Gastroesophageal sphincter (tissue), 4 donors: Measurements from ENCODE around the gene ATP2B2. TPM values are rescaled to one million over a fixed set of nuclear protein-coding genes. Genes with fewer than 3 reads are reported as not detected.

ENCODE experiments used
- ATAC-seq: fragments of 150-250 bp; one replicate; pipeline ENCODE4 v1.9.1; 2016; ENCODE audit warnings: mild to moderate bottlenecking, moderate library complexity
- H3K27ac ChIP-seq, 4 donors: fragments of 200-600 bp; sonication (generic) in 3 of 4; 1 replicate in 3 of 4; 2 replicates in 1 of 4; pipeline ENCODE4 v1.5.1; 2016 to 2019
- H3K27me3 ChIP-seq: fragments of 200-600 bp; sonication (generic); one replicate; pipeline ENCODE4 v1.5.1; 2019
- H3K36me3 ChIP-seq, 2 donors: fragments of 200-600 bp; sonication (generic); one replicate each; pipeline ENCODE4 v1.5.1; 2019; ENCODE audit warnings: control low read depth in 1 of 2
- H3K4me1 ChIP-seq, 3 donors: fragments of 200-600 bp; sonication (generic); 1 replicate in 2 of 3; 2 replicates in 1 of 3; pipeline ENCODE4 v1.5.1; 2016 to 2019; ENCODE audit warnings: control low read depth in 2 of 3
- H3K4me3 ChIP-seq, 2 donors: fragments of 200-600 bp; sonication (generic); one replicate each; pipeline ENCODE4 v1.5.1; 2019; ENCODE audit warnings: mild to moderate bottlenecking in 1 of 2, moderate library complexity in 1 of 2
- H3K9me3 ChIP-seq, 3 donors: fragments of 200-600 bp; sonication (generic); one replicate each; pipeline ENCODE4 v1.5.1; 2017 to 2019; ENCODE audit warnings: control low read depth in 2 of 3
- CTCF ChIP-seq, 4 experiments: fragments of 200-600 bp in 2 of 4; fragments of 450-650 bp in 2 of 4; sonication (generic) in 1 of 4; IDR thresholded peaks; one replicate each; pipeline ENCODE4 v1.5.1; 2017 to 2019; ENCODE audit warnings: antibody characterized with exemption in 4 of 4, mild to moderate bottlenecking in 2 of 4, moderate library complexity in 2 of 4
- EP300 ChIP-seq: sonication (generic); formaldehyde crosslinking; IDR thresholded peaks from one replicate; pipeline ENCODE4 v1.6.1; 2017; ENCODE audit warnings: antibody characterized with exemption, mild to moderate bottlenecking
- POLR2A ChIP-seq, 2 donors: fragments of 450-650 bp; IDR thresholded peaks; one replicate each; pipeline ENCODE4 v1.6.1; 2017; ENCODE audit warnings: antibody characterized with exemption in 2 of 2, mild to moderate bottlenecking in 2 of 2, moderate library complexity in 1 of 2
- POLR2AphosphoS5 ChIP-seq: sonication (generic); formaldehyde crosslinking; IDR thresholded peaks from one replicate; pipeline ENCODE4 v1.6.1; 2017; ENCODE audit warnings: antibody characterized with exemption
- WGBS, 2 donors: methylation state at CpG; one replicate each; pipeline ENCODE4 v1.1.5; 2018; ENCODE audit warnings: low coverage in 1 of 2; 5-methylcytosine and 5-hydroxymethylcytosine counted together
- total RNA-seq, 4 donors: library from RNA; depleted of rRNA; stranded (reverse); fragments of >200 nt; gene quantifications; one replicate each; pipeline ENCODE4 v1.1.0, GENCODE V29; 2016

The ATP2B2 gene
- total RNA-seq, 4 donors from 2014 or later: 0.13 to 0.30 (median 0.27) TPM; not detected in 1

GRCh38 chr3:10341901-10342398 is 163.4 kb downstream of the ATP2B2 start:
- no peak for ATAC-seq
- Histone ChIP-seq H3K4me3 (no peak overlapping the region), H3K4me1 (no peaks in the 10 kb centered on the region), H3K27me3 (peaks cover 21% of the 10 kb centered on the region), H3K36me3 (no peaks in the 10 kb centered on the region), H3K9me3 (no peaks in the 10 kb centered on the region), H3K27ac (no peak overlapping the region)
- 74% methylated on average over 4 of the region's 7 CpGs; no CpG with 5 or more reads in 1 of the 2 donors for WGBS, 2 donors
- TF ChIP-seq CTCF (IDR thresholded peaks at IDR 0.05) (no peak), POLR2AphosphoS5 (no peak)

- H3K27me3 ChIP-seq: peaks cover 26% of the 10 kb centered on the region
- no peaks in the 10 kb centered on the region for H3K36me3 ChIP-seq
- no peak overlapping the region for H3K27ac ChIP-seq
- H3K4me1 ChIP-seq: no peaks in the 10 kb centered on the region
- no peaks in the 10 kb centered on the region for H3K9me3 ChIP-seq
- H3K4me3 ChIP-seq: no peak overlapping the region
- TF ChIP-seq POLR2A (IDR thresholded peaks at IDR 0.05) (no peak), POLR2AphosphoS5 (no peak), CTCF (IDR thresholded peaks at IDR 0.05) (no peak), EP300 (no peak)
- no peak for ATAC-seq
- 83 to 85% methylated on average over 8 to 10 of the region's 18 CpGs for WGBS, 2 donors
Observed at GRCh38 chr3:10340476-10340875, 164.9 kb downstream of the ATP2B2 start.

GRCh38 chr3:10340046-10340445 is 165.3 kb downstream of the ATP2B2 start:
- no peak for ATAC-seq
- 17 to 40% methylated on average over 1 to 2 of the region's 4 CpGs for WGBS, 2 donors
- H3K4me1 ChIP-seq: no peaks in the 10 kb centered on the region
- peaks cover 31% of the 10 kb centered on the region for H3K27me3 ChIP-seq
- TF ChIP-seq EP300 (no peak), POLR2AphosphoS5 (no peak), CTCF (IDR thresholded peaks at IDR 0.05) (no peak), POLR2A (IDR thresholded peaks at IDR 0.05) (no peak)
- no peak overlapping the region for H3K4me3 ChIP-seq
- H3K27ac ChIP-seq: no peak overlapping the region
- no peaks in the 10 kb centered on the region for H3K9me3 ChIP-seq
- H3K36me3 ChIP-seq: no peaks in the 10 kb centered on the region

- ATAC-seq: no peak
- H3K27ac ChIP-seq: no peak overlapping the region
- H3K4me1 ChIP-seq: no peaks in the 10 kb centered on the region
- TF ChIP-seq EP300: no peak
- no peak for TF ChIP-seq CTCF (IDR thresholded peaks at IDR 0.05)
- TF ChIP-seq POLR2A (IDR thresholded peaks at IDR 0.05): no peak
- TF ChIP-seq POLR2AphosphoS5: no peak
- WGBS, 2 donors: 70 to 82% methylated on average over 6 of the region's 8 CpGs
- H3K9me3 ChIP-seq: no peaks in the 10 kb centered on the region
- no peaks in the 10 kb centered on the region for H3K36me3 ChIP-seq
- H3K4me3 ChIP-seq: no peak overlapping the region
- H3K27me3 ChIP-seq: peaks cover 32% of the 10 kb centered on the region
Observed at GRCh38 chr3:10339376-10339955, 165.9 kb downstream of the ATP2B2 start.

GRCh38 chr3:10338591-10339353 is 166.6 kb downstream of the ATP2B2 start:
- no peaks in the 10 kb centered on the region for H3K9me3 ChIP-seq
- H3K27me3 ChIP-seq: peaks cover 25% of the 10 kb centered on the region
- 62 to 67% methylated on average over 7 to 11 of the region's 12 CpGs for WGBS, 2 donors
- TF ChIP-seq POLR2A (IDR thresholded peaks at IDR 0.05) (no peak), EP300 (no peak)
- H3K36me3 ChIP-seq: no peaks in the 10 kb centered on the region
- no peak overlapping the region for H3K27ac ChIP-seq
- no peak overlapping the region for H3K4me3 ChIP-seq
- H3K4me1 ChIP-seq: no peaks in the 10 kb centered on the region
- no peak for ATAC-seq
